Measurements from ENCODE around the gene TMEM192.
"Not testable (repeated sequence)": the region's sequence is repeated elsewhere in the genome, so short reads cannot be mapped to it uniquely, and the experiment has no call there.

TMEM192 gene

GRCh38 chr4:165112368-165113121, at the start of gene TMEM192:
Gene TMEM192, minus strand, starts transcription at chr4:165112860. Its CDS starts 87 bp downstream, at chr4:165112773.
- peak; percentile 90 for FAIRE-seq
- peak; percentile 94 for DNase-seq (ENCODE audit: insufficient read length, low spot score)

DNA sequence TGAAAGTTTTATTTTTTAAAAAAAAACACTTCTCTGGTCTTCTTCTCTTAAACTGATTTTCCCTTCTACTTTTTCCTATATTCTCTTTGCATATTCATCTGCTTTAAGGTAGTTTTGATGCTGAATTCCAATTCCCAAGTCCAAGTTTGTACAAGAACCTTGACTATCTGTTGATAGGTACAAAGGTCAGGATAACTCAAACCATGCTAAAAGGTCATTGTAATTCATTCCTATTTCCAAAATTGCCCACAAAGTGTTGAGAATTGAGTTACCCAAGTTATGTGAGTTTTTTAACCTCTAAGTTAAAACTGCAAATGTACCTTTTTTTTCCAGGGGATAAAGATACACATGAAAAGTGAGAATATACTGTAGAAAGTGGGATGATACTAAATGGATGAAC, 46.1 kb upstream of the TMEM192 start:
- FAIRE-seq (no peak), DNase-seq (ENCODE audit: insufficient read length, low spot score) (no peak)

GRCh38 chr4:165156906-165157305, 44.2 kb upstream of the TMEM192 start:
- FAIRE-seq (no peak), DNase-seq (ENCODE audit: insufficient read length, low spot score) (no peak)

DNA sequence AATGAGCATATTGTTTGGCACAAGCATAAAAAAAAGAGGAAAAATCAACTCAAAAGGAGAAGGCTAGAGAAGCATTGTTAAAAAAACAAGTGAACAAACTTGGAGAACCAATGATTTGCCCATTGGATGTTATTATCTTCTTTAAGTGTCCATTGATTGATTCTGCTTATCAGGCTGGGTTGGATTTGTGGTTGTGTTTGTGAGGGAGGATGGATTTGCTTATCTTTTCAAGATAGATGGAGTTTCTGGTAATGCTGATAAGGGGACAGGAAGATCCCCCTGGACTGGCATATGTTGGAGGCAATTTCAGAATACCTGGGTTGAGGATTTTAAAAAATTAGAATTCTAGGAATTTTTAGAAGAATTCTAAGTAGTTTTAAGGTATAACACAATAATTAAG, 41.8 kb upstream of the TMEM192 start:
- no peak for FAIRE-seq

DNA sequence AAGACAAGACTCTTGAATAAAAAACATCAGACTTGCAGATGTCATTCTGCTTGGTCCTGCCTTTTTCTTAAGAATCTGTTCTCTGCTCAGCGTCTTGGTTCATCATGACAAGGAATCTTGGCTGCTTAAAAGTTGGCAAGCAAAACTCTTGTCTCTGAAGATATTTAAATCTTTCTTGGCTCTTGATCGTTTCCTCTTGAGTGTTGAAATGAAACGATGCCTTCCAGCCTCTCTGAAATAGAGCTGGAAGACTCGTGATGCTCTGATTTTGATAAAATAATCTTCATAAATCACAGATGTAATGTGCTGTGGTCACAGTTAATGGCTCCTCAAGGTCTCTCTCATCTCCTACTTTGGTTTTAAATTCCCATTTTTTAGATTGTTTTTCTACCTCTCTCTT, 39.9 kb upstream of the TMEM192 start:
- DNase-seq (ENCODE audit: insufficient read length, low spot score) (no peak), FAIRE-seq (no peak)

More for the DNA sequence above, 41.8 kb upstream of the TMEM192 start:
- DNase-seq (ENCODE audit: insufficient read length, low spot score) = no peak

- FAIRE-seq (no peak), DNase-seq (ENCODE audit: insufficient read length, low spot score) (no peak)
These were observed 39.1 kb upstream of the TMEM192 start for GRCh38 chr4:165151734-165152133.

DNA sequence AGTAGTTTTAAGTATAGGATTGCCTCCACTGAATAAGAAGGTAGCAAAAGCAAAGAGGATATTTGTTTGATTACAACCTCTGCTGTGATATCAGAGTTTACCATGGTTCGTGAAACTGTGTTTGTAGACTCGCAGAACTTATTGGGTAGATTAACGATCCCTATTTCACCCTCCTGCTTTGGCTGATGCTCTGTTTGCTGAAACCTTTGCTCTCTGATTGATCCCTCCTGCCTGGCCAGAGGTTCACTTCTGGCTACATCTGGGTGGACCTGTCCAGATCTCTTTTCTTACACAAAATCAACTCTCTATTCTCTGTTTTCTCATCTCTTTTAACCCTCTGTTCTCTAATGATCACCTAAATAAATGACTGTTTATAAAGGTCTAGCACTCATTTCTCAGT, 37.9 kb upstream of the TMEM192 start:
- FAIRE-seq (no peak), DNase-seq (ENCODE audit: insufficient read length, low spot score) (no peak)

- no peak for FAIRE-seq
These were observed 26.2 kb upstream of the TMEM192 start for GRCh38 chr4:165138843-165139242.

DNA sequence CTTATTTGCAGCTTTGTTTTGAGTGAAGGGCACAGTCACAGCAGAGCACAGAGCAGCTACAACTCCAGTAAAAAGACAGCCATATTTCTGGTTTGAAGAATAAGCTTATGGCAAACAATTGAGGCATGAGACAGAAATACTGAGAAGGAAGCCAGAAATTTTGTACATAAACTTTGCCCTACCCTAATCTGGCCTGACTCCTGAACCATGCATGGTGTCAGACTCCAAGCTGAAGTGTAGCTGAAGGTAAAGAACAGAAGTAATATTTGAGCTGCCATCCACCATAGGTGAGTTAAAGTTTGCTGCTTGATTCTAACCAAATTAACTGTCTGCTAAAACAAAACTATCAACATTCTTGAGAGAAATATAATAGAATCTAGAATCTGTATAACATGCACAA, 24.5 kb upstream of the TMEM192 start:
- no peak for FAIRE-seq

More at GRCh38 chr4:165138843-165139242, 26.2 kb upstream of the TMEM192 start:
- no peak for DNase-seq (ENCODE audit: insufficient read length, low spot score)

DNA sequence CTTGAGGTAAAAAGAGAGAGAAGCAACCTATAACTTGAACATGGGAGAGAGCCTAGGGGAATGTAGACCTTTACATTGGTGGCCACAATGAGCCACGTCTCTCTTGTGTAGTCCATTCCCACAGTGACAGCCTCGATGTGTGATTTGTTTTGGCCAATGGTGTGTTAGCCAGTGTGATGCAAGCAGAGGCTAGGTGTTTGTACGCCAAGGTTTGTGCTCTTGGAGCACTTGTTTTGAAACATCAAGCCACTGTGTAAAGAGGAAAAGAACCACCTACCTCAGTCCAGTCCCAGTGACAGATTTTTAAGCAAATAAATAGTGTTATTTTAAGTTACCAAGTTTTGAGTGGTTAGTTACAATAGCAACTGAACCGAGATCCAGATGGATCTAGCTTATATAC, 23.9 kb upstream of the TMEM192 start:
- FAIRE-seq (no peak), DNase-seq (ENCODE audit: insufficient read length, low spot score) (no peak)

More for the DNA sequence above, 24.5 kb upstream of the TMEM192 start:
- no peak for DNase-seq (ENCODE audit: insufficient read length, low spot score)

GRCh38 chr4:165133150-165133549, 20.5 kb upstream of the TMEM192 start:
- FAIRE-seq (no peak), DNase-seq (ENCODE audit: insufficient read length, low spot score) (no peak)

DNA sequence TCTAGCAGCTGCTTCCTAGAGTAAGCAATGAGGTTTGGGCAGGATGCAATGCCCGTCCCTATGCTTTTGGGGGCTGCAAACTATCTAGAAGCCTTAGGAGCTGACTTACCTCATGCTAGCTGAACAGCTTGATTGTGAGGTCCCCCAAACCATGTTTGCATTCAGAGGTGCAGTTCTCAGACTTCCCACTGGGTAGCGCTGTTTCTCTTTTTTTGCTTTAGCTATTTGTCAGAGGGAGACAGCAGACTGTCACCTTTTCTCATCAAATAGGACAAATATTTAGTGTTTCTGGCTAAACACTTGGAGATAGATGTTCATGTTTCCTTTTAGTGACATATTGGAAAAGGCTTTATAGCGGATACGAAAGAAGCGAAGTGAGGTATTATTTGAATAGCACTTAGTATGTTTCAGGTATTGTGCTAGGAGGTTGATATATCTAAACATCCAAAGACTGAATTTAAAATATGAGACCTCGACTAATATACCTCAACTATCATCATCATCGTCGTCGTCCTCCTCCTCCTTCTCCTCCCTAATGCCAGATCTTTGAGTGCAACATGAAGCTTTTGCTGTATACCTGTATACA, 18.7 kb upstream of the TMEM192 start:
- no peak for FAIRE-seq
- peak; percentile 56 for DNase-seq (ENCODE audit: insufficient read length, low spot score)

DNA sequence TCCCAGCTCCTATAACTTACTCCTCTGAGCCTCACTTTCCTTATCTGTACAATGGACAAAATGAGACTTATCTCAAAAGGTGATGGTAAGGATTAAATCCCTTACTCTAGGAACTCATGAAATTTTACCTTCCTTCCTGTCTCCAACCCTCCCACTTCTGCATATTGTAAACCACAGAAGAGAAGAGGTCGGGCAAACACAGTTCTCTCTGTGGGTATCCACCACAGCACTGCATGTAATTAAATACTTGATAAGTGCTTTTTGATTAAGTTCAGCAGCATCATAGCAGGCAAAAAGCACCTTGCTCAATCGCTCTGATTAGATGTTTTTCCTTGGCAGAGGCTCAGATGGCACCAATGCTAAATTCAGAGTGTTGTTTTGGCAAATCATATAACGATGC, 17.3 kb upstream of the TMEM192 start:
- FAIRE-seq = no peak

DNA sequence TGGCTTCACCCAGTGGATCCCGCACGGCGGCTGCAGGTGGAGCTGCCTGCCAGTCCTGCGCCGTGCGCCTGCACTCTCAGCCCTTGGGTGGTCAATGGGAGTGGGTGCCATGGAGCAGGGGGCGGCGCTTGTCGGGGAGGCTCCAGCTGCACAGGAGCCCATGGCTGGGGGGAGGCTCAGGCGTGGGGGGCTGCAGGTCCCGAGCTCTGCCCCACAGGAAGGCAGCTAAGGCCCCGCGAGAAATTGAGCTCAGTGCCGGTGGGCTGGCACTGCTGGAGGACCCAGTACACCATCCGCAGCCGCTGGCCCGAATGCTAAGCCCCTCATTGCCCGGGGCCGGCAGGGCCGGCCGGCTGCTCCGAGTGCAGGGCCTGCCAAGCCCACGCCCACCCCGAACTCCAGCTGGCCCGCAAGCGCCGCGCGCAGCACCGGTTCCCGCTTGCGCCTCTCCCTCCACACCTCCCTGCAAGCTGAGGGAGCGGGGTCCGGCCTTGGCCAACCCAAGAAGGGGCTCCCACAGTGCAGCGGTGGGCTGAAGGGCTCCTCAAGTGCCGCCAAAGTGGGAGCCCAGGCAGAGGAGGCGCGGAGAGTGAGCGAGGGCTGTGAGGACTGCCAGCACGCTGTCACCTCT, 13.3 kb upstream of the TMEM192 start:
- DNase-seq (ENCODE audit: insufficient read length, low spot score); FAIRE-seq: not testable (repeated sequence)

More for the DNA sequence above, 17.3 kb upstream of the TMEM192 start:
- no peak for DNase-seq (ENCODE audit: insufficient read length, low spot score)

DNA sequence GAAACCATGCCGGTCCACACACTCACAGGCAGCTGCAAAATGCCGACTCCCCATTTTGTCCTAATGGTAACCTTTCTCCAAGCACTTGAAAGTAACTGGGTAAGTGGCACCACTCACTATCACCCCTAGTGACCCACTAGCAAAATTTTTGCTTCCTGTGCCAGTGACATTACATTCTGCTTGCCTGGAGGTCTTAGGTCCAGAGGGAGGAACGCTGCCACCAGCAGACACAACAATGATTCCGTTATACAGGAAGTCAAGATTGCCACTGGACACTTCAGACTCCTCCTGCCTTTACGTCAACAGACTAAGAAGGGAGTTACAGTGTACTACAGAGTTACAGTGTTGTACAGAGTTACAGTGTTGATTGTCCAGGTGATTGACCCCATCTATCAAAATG, 11.8 kb upstream of the TMEM192 start:
- DNase-seq (ENCODE audit: insufficient read length, low spot score) (no peak), FAIRE-seq (no peak)

- DNase-seq (ENCODE audit: insufficient read length, low spot score) (no peak), FAIRE-seq (no peak)
These were observed 5.7 kb upstream of the TMEM192 start for GRCh38 chr4:165118256-165118909.

DNA sequence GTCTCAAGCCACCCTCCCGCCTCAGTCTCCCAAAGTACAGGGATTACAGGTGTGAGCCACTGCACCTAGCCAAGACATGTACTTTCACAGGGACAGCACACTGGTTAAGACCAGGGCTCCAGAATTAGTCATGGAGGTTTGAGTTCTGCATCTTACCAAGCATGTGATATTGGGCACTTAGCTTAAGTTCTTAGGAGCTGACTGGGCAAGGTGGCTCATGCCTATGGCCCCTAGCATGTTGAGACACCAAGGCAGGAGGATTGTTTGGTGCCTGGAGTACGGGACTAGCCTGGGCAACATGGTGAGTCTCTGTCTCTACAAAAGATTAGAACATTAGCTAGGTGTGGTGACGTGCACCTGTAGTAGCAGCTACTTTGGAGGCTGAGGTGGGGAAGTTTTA, 2.6 kb upstream of the TMEM192 start:
- FAIRE-seq (no peak), DNase-seq (ENCODE audit: insufficient read length, low spot score) (no peak)

DNA sequence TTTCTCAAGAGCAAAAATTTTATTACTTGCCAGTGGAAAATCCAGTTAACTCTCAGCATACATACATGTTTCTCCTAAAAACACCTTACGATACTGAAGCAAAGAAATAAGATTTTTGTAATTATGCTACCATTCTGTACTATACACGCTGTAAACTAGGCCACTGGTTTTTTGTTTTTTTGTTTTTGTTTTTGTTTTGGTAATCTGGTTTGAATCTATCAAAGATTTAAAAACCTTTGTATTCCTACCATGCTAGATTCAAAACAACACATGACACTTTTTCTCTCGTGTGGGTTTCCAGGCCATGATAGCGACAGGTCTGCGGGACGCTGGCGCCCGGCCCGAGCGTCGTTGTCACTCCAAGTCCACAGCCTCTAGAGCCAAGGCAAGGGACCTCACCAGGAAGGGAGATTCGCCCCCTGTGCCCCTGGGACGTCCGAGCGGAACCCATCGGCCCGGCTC, 723 bp downstream of the TMEM192 start:
- DNase-seq (ENCODE audit: insufficient read length, low spot score) (no peak), FAIRE-seq (no peak)

DNA sequence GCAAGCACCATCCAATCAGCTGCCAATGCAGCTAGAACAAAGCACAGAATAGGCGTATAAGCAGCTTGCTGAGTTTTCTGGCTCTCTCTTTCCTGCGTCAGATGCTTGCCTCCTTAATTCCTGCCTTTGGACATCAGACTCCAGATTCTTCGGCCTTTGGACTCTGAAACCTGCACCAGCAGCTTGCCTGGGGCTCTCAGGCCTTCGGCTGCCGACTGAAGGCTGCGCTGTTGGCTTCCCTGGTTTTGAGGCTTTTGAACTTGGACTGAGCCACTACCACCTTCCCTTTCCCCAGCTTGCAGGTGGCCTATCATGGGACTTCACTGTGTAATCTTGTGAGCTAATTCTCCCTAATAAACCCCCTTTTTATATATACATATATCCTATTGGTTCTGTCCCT, 6.1 kb downstream of the TMEM192 start:
- no peak for DNase-seq (ENCODE audit: insufficient read length, low spot score)
- no peak for FAIRE-seq

DNA sequence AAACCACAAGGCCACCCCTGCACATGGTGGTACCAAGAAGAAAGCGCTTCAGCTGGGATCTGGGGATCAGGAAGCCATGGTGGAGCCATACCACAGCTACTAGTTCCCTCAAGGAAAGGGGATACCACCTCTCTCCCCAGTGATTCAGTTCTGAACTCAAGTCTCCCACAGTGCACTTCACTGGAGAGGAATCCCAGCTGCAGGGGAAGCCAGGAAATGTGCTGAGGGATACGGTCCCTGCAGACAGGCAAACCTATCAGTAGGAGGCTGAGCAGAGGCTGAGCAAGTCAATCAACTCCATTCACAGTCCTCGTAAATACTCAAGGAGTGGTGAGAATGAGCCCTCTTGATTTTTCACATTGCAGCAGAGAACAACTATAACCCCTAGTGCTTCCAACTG, 11.0 kb downstream of the TMEM192 start:
- FAIRE-seq (no peak), DNase-seq (ENCODE audit: insufficient read length, low spot score) (no peak)

GRCh38 chr4:165096776-165097175, 15.9 kb downstream of the TMEM192 start:
- DNase-seq (ENCODE audit: insufficient read length, low spot score) (peak; percentile 49), FAIRE-seq (no peak)

Measured in HTR-8/SVneo (cell line).